H9 (cell line): ENCODE data around the gene SMLR1. TPM values are rescaled to one million over a fixed set of nuclear protein-coding genes. Genes with fewer than 3 reads are reported as not detected.

Experiments
- DNase-seq: peaks from one replicate; pipeline ENCODE4 v3.0.0-alpha.2; 2017
- H2AFZ ChIP-seq: one replicate; pipeline ENCODE4 v1.6.1; 2013; ENCODE audit warnings: mild to moderate bottlenecking, low read length, control low read depth, moderate library complexity
- H2AK5ac ChIP-seq: 2 replicates; pipeline ENCODE4 v1.6.1; 2013; ENCODE audit warnings: low read length, control low read depth, mixed read lengths; ENCODE audit not compliant: insufficient read length
- H2BK120ac ChIP-seq: one replicate; pipeline ENCODE4 v1.6.1; 2013; ENCODE audit warnings: low read depth, mild to moderate bottlenecking, low read length, control low read depth, inconsistent platforms; ENCODE audit not compliant: poor library complexity, severe bottlenecking
- H2BK12ac ChIP-seq: 2 replicates; pipeline ENCODE4 v1.6.1; 2013; ENCODE audit warnings: low read length, control low read depth, mixed read lengths, low read depth; ENCODE audit not compliant: insufficient read length
- H2BK15ac ChIP-seq: 2 replicates; pipeline ENCODE4 v1.6.1; 2013; ENCODE audit warnings: low read depth, low read length, control low read depth
- H2BK20ac ChIP-seq: one replicate; pipeline ENCODE4 v1.6.1; 2013; ENCODE audit warnings: low read depth, mild to moderate bottlenecking, low read length, control low read depth, inconsistent platforms; ENCODE audit not compliant: poor library complexity, severe bottlenecking
- H2BK5ac ChIP-seq: 2 replicates; pipeline ENCODE4 v1.6.1; 2013; ENCODE audit warnings: low read length, control low read depth, mixed read lengths; ENCODE audit not compliant: insufficient read length
- H3K14ac ChIP-seq: 2 replicates; pipeline ENCODE4 v1.6.1; 2013; ENCODE audit warnings: low read length, control low read depth; ENCODE audit not compliant: insufficient read depth
- H3K18ac ChIP-seq: 2 replicates; pipeline ENCODE4 v1.6.1; 2013; ENCODE audit warnings: low read depth, mild to moderate bottlenecking, mixed read lengths, low read length, control low read depth; ENCODE audit not compliant: insufficient read length
- H3K23ac ChIP-seq: 2 replicates; pipeline ENCODE4 v1.6.1; 2013; ENCODE audit warnings: low read length, control low read depth, mixed read lengths, low read depth; ENCODE audit not compliant: insufficient read length
- H3K23me2 ChIP-seq: 2 replicates; pipeline ENCODE4 v1.6.1; 2013; ENCODE audit warnings: low read depth, mild to moderate bottlenecking, mixed read lengths, low read length, control low read depth; ENCODE audit not compliant: insufficient read length, poor library complexity, severe bottlenecking
- H3K27ac ChIP-seq: 2 replicates; pipeline ENCODE4 v1.5.1; 2013; ENCODE audit warnings: low read length, control low read depth, mixed read lengths, low read depth; ENCODE audit not compliant: insufficient read length
- H3K27me3 ChIP-seq: 2 replicates; pipeline ENCODE4 v1.6.1; 2013; ENCODE audit warnings: low read length, control low read depth, inconsistent platforms; ENCODE audit not compliant: insufficient read depth
- H3K4ac ChIP-seq: 2 replicates; pipeline ENCODE4 v1.6.1; 2013; ENCODE audit warnings: low read depth, mild to moderate bottlenecking, control low read depth, inconsistent platforms, low read length, moderate library complexity
- H3K4me1 ChIP-seq: 2 replicates; pipeline ENCODE4 v1.6.1; 2013; ENCODE audit warnings: low read length, control low read depth, inconsistent platforms; ENCODE audit not compliant: insufficient read depth
- H3K4me2 ChIP-seq: 2 replicates; pipeline ENCODE4 v1.6.1; 2013; ENCODE audit warnings: low read length, control low read depth, mixed read lengths; ENCODE audit not compliant: insufficient read length, insufficient read depth
- H3K56ac ChIP-seq: 2 replicates; pipeline ENCODE4 v1.6.1; 2013; ENCODE audit warnings: low read depth, mild to moderate bottlenecking, mixed read lengths, low read length, control low read depth; ENCODE audit not compliant: insufficient read length
- H3K79me1 ChIP-seq: 2 replicates; pipeline ENCODE4 v1.6.1; 2013; ENCODE audit warnings: low read depth, mild to moderate bottlenecking, moderate library complexity, low read length, control low read depth, inconsistent platforms; ENCODE audit not compliant: insufficient read depth, poor library complexity, severe bottlenecking
- H3K79me2 ChIP-seq: 2 replicates; pipeline ENCODE4 v1.6.1; 2013; ENCODE audit warnings: low read length, control low read depth, inconsistent platforms; ENCODE audit not compliant: insufficient read depth
- H3K9ac ChIP-seq: 2 replicates; pipeline ENCODE4 v1.6.1; 2013; ENCODE audit warnings: low read length, control low read depth, mixed read lengths; ENCODE audit not compliant: insufficient read length; ENCODE audit errors: extremely low read depth
- H3K9me3 ChIP-seq: one replicate; pipeline ENCODE4 v1.6.1; 2013; ENCODE audit warnings: low read depth, low read length, inconsistent platforms; ENCODE audit not compliant: control insufficient read depth
- H3T11ph ChIP-seq: one replicate; pipeline ENCODE4 v1.6.1; 2013; ENCODE audit warnings: mild to moderate bottlenecking, low read length, control low read depth, inconsistent platforms
- H4K20me1 ChIP-seq: one replicate; pipeline ENCODE4 v1.6.1; 2013; ENCODE audit not compliant: control insufficient read depth, insufficient read length, insufficient read depth
- H4K5ac ChIP-seq: 2 replicates; pipeline ENCODE4 v1.6.1; 2013; ENCODE audit warnings: low read depth, mild to moderate bottlenecking, mixed read lengths, low read length, control low read depth; ENCODE audit not compliant: insufficient read length
- H4K8ac ChIP-seq: replicated peaks from 2 replicates; pipeline ENCODE4 v1.6.1; 2013; ENCODE audit warnings: low read length, control low read depth, mixed read lengths, low read depth; ENCODE audit not compliant: insufficient read length
- H4K91ac ChIP-seq: 2 replicates; pipeline ENCODE4 v1.6.1; 2013; ENCODE audit warnings: low read depth, mild to moderate bottlenecking, moderate library complexity, mixed read lengths, low read length, control low read depth; ENCODE audit not compliant: insufficient read length
- H3K27ac Mint-ChIP-seq, 3 experiments: 2 replicates in 2 of 3; 3 replicates in 1 of 3; pipeline ENCODE4 v1.8.0; 2020 to 2021; ENCODE audit warnings: mixed read lengths in 3 of 3, mild to moderate bottlenecking in 1 of 3, moderate library complexity in 1 of 3
- H3K27me3 Mint-ChIP-seq: 2 replicates; pipeline ENCODE4 v1.8.0; 2021; ENCODE audit warnings: low read depth, mild to moderate bottlenecking, moderate library complexity, mixed read lengths
- H3K36me3 Mint-ChIP-seq, 3 experiments: 2 replicates in 2 of 3; 3 replicates in 1 of 3; pipeline ENCODE4 v1.8.0; 2020 to 2021; ENCODE audit warnings: low read depth in 3 of 3, mixed read lengths in 3 of 3; ENCODE audit not compliant: insufficient read depth in 1 of 3
- H3K4me1 Mint-ChIP-seq, 2 experiments: 2 replicates each; pipeline ENCODE4 v1.8.0; 2020; ENCODE audit warnings: mixed read lengths in 2 of 2
- H3K4me3 Mint-ChIP-seq, 2 experiments: 2 replicates in 1 of 2; 3 replicates in 1 of 2; pipeline ENCODE4 v1.8.0; 2020 to 2021; ENCODE audit warnings: mild to moderate bottlenecking in 2 of 2, mixed read lengths in 2 of 2, moderate library complexity in 1 of 2
- H3K9me3 Mint-ChIP-seq, 2 experiments: 2 replicates in 1 of 2; 3 replicates in 1 of 2; pipeline ENCODE4 v1.8.0; 2020; ENCODE audit warnings: mild to moderate bottlenecking in 2 of 2, mixed read lengths in 2 of 2, moderate library complexity in 1 of 2
- CTCF ChIP-seq: fragments of 200-600 bp; sonication (generic); conservative IDR thresholded peaks from 3 replicates; pipeline ENCODE4 v1.8.0; 2021; ENCODE audit warnings: antibody characterized with exemption, mild to moderate bottlenecking
- WGBS: extraction: QIAGEN DNeasy Blood & Tissue Kit; methylation state at CpG from one replicate; pipeline ENCODE4 v1.1.7; 2013; ENCODE audit warnings: missing lambda C conversion rate, low lambda C conversion rate, mixed read lengths; ENCODE audit not compliant: insufficient read length; ENCODE audit errors: extremely low coverage; 5-methylcytosine and 5-hydroxymethylcytosine counted together
- total RNA-seq: library from RNA; stranded (reverse); gene quantifications from 2 replicates; pipeline ENCODE4 v1.2.1, GENCODE V29; 2021

Gene SMLR1
- total RNA-seq, 1 experiment from 2014 or later: not detected

GRCh38 chr6:130864344-130864743 lies 37.1 kb downstream of the SMLR1 start:
- Histone ChIP-seq H2BK20ac (no peak overlapping the region), H3T11ph (no peak overlapping the region), H2BK120ac (no peak overlapping the region), H3K23me2 (no peaks in the 10 kb centered on the region), H4K8ac (no peak overlapping the region), H4K5ac (no peak overlapping the region), H2AFZ (no peak overlapping the region), H3K14ac (no peak overlapping the region), H3K18ac (no peak overlapping the region), H3K56ac (no peak overlapping the region), H2BK15ac (no peak overlapping the region), H3K9me3 (no peaks in the 10 kb centered on the region), H3K27ac (no peak overlapping the region), H2BK12ac (no peak overlapping the region), H3K79me1 (no peaks in the 10 kb centered on the region), H4K91ac (no peak overlapping the region), H3K4me1 (no peaks in the 10 kb centered on the region), H2AK5ac (no peak overlapping the region), H3K23ac (no peak overlapping the region), H4K20me1 (no peaks in the 10 kb centered on the region), H3K4me2 (no peak overlapping the region), H2BK5ac (no peak overlapping the region), H3K4ac (no peak overlapping the region), H3K27me3 (no peaks in the 10 kb centered on the region), H3K79me2 (no peaks in the 10 kb centered on the region; the same call in 1 of the 2 replicates), H3K9ac (no peak overlapping the region)
- peaks cover 12 to 16% of the 10 kb centered on the region in 2 experiments; a peak in 3 of 4 replicates for H3K4me1 Mint-ChIP-seq
- H3K27me3 Mint-ChIP-seq: no peaks in the 10 kb centered on the region
- no peaks in the 10 kb centered on the region for H3K9me3 Mint-ChIP-seq
- peaks cover 9 to 15% (median 10%) of the 10 kb centered on the region in 3 experiments; a peak in 6 of 7 replicates for H3K36me3 Mint-ChIP-seq
- TF ChIP-seq CTCF: no peak
- H3K27ac Mint-ChIP-seq: peak overlapping the region in 1 of 3 experiments; percentile 50; a peak in 1 of 7 replicates
- H3K4me3 Mint-ChIP-seq: no peak overlapping the region
- DNase-seq: no peak
- WGBS: no CpG with 5 or more reads among the region's 11 CpGs
